HepG2 (cell line): ENCODE measurements around the gene HIGD1A. TPM values are rescaled to one million over a fixed set of nuclear protein-coding genes. Genes with fewer than 3 reads are reported as not detected.
"Not testable (repeated sequence)": the region's sequence is repeated elsewhere in the genome, so short reads cannot be mapped to it uniquely, and the experiment has no call there.

ENCODE experiments used
- ATAC-seq: fragments of 200-7000 bp; cut with Tn5 transposase; 3 replicates; pipeline ENCODE4 v1.9.1; 2020; ENCODE audit warnings: mild to moderate bottlenecking, moderate library complexity
- BruUV-seq: library from RNA; stranded (reverse); fragments of 400-500 nt; replicated peaks from 2 replicates; lab custom pipeline; 2021; lab: Mats Ljungman, UMichigan
- CTCF ChIA-PET: fragments of 300-600 bp; formaldehyde crosslinking; extraction: SDS; loops from one replicate; lab custom pipeline; 2021; ENCODE audit warnings: low total read pairs, inconsistent platforms, low intra/inter-chr PET ratio; lab: Yijun Ruan, JAX
- POLR2A ChIA-PET: fragments of 350-600 bp; sonication (Branson Sonifier 250); formaldehyde crosslinking; loops from one replicate; lab custom pipeline; 2020; ENCODE audit warnings: antibody characterized with exemption, inconsistent platforms; lab: Yijun Ruan, JAX
- DNase-seq: peaks from one replicate; pipeline ENCODE4 v3.0.0-alpha.2; 2015; ENCODE audit warnings: low spot score
- FAIRE-seq: peaks from 3 replicates; lab custom pipeline; 2011; peaks lifted over from hg19 to GRCh38; lab: Jason Lieb, UNC
- H2AFZ ChIP-seq: one replicate; pipeline ENCODE4 v1.6.1; 2011; ENCODE audit warnings: low read length, inconsistent platforms
- H3K27ac ChIP-seq: fragments of 300-600 bp; 3 replicates; pipeline ENCODE4 v1.8.0; 2011; ENCODE audit warnings: mixed run types, mild to moderate bottlenecking, mixed read lengths, low read length, inconsistent platforms; ENCODE audit not compliant: insufficient read depth; ENCODE audit errors: extremely low read length
- H3K27me3 ChIP-seq, 2 experiments: fragments of 200-600 bp in 1 of 2; 2 replicates in 1 of 2; 3 replicates in 1 of 2; pipeline versions ENCODE4 v1.6.0 to v1.8.0; 2011; ENCODE audit warnings: low read length in 2 of 2, mild to moderate bottlenecking in 2 of 2, moderate library complexity in 2 of 2, inconsistent platforms in 1 of 2; ENCODE audit not compliant: insufficient read depth in 2 of 2, control insufficient read depth in 1 of 2
- H3K36me3 ChIP-seq, 2 experiments: fragments of 200-600 bp in 1 of 2; replicated peaks in 1 of 2; 2 replicates in 1 of 2; 3 replicates in 1 of 2; pipeline versions ENCODE4 v1.5.1 to v1.8.0; 2011; ENCODE audit warnings: low read length in 2 of 2, inconsistent platforms in 1 of 2; ENCODE audit not compliant: insufficient read depth in 2 of 2, control insufficient read depth in 1 of 2
- H3K4me1 ChIP-seq: 2 replicates; pipeline ENCODE4 v1.5.1; 2012; ENCODE audit warnings: low read length, inconsistent platforms; ENCODE audit not compliant: insufficient read depth
- H3K4me2 ChIP-seq: 2 replicates; pipeline ENCODE4 v1.6.0; 2011; ENCODE audit warnings: low read depth, low read length, inconsistent platforms
- H3K4me3 ChIP-seq, 3 experiments: fragments of 200-600 bp in 1 of 3; sonication (generic), shearing (Covaris generic) in 1 of 3; replicated peaks in 1 of 3; 2 replicates each; pipeline ENCODE4 v1.5.1; 2011 to 2016; ENCODE audit warnings: low read length in 3 of 3, inconsistent platforms in 2 of 3, low read depth in 2 of 3, mild to moderate bottlenecking in 2 of 3, control low read depth in 1 of 3, mixed read lengths in 1 of 3; ENCODE audit not compliant: insufficient read depth in 1 of 3
- H3K79me2 ChIP-seq: one replicate; pipeline ENCODE4 v1.6.1; 2011; ENCODE audit warnings: low read length, inconsistent platforms; ENCODE audit not compliant: insufficient read depth
- H3K9ac ChIP-seq: 2 replicates; pipeline ENCODE4 v1.6.0; 2011; ENCODE audit warnings: mild to moderate bottlenecking, low read depth, low read length, inconsistent platforms; ENCODE audit not compliant: insufficient read depth
- H3K9me3 ChIP-seq: 2 replicates; pipeline ENCODE4 v1.5.1; 2012; ENCODE audit warnings: mild to moderate bottlenecking, low read length
- H4K20me1 ChIP-seq: 2 replicates; pipeline ENCODE4 v1.6.0; 2011; ENCODE audit warnings: inconsistent platforms, mild to moderate bottlenecking, low read length, moderate library complexity; ENCODE audit not compliant: insufficient read depth
- ESRRA ChIP-seq: sonication (generic); formaldehyde crosslinking; IDR thresholded peaks from 2 replicates; pipeline ENCODE4 v1.5.1; 2020; ENCODE audit warnings: mild to moderate bottlenecking, low read depth, missing genetic modification reagents
- GFI1 ChIP-seq: sonication (generic); formaldehyde crosslinking; IDR thresholded peaks from 2 replicates; pipeline ENCODE4 v1.5.0; 2020; ENCODE audit warnings: missing genetic modification reagents, mild to moderate bottlenecking, borderline replicate concordance
- HMG20B ChIP-seq: conservative IDR thresholded peaks from 2 replicates; pipeline ENCODE4 v1.6.1; 2016; ENCODE audit warnings: missing genetic modification reagents, missing compliant biosample characterization
- KDM3A ChIP-seq: IDR thresholded peaks from 2 replicates; pipeline ENCODE4 v1.6.1; 2018; ENCODE audit warnings: low read depth, missing compliant biosample characterization
- MAF1 ChIP-seq: sonication (generic); formaldehyde crosslinking; IDR thresholded peaks from 2 replicates; pipeline ENCODE4 v1.5.0; 2020; ENCODE audit warnings: missing genetic modification reagents, borderline replicate concordance
- MLXIP ChIP-seq: sonication (generic); formaldehyde crosslinking; IDR thresholded peaks from 2 replicates; pipeline ENCODE4 v1.9.0; 2021; ENCODE audit warnings: missing genetic modification reagents, borderline replicate concordance
- PPARG ChIP-seq: conservative IDR thresholded peaks from 2 replicates; pipeline ENCODE4 v1.6.1; 2016; ENCODE audit warnings: missing biosample characterization, missing genetic modification reagents
- PRPF4 ChIP-seq: fragments of 200-400 bp; formaldehyde crosslinking; IDR thresholded peaks from 2 replicates; pipeline ENCODE4 v1.6.1; 2016; ENCODE audit warnings: low read length, low read depth; ENCODE audit not compliant: poor library complexity, severe bottlenecking
- RAD21 ChIP-seq: fragments of 450-650 bp; formaldehyde crosslinking; IDR thresholded peaks from 2 replicates; pipeline ENCODE4 v1.5.0; 2020; ENCODE audit warnings: mild to moderate bottlenecking
- TEAD3 ChIP-seq: optimal IDR thresholded peaks from 2 replicates; pipeline ENCODE3; 2016; ENCODE audit warnings: borderline replicate concordance
- ZEB1 ChIP-seq: IDR thresholded peaks from 2 replicates; pipeline ENCODE4 v1.6.1; 2012; ENCODE audit warnings: mild to moderate bottlenecking, low read depth, inconsistent platforms; ENCODE audit not compliant: insufficient replicate concordance
- ZNF121 ChIP-seq: sonication (generic); formaldehyde crosslinking; IDR thresholded peaks from 2 replicates; pipeline ENCODE4 v1.5.0; 2020; ENCODE audit warnings: mild to moderate bottlenecking, missing genetic modification reagents
- ZNF34 ChIP-seq: sonication (generic); formaldehyde crosslinking; IDR thresholded peaks from 2 replicates; pipeline ENCODE4 v1.4.0; 2020; ENCODE audit warnings: mild to moderate bottlenecking, missing genetic modification reagents, borderline replicate concordance
- ZNF567 ChIP-seq: sonication (generic); formaldehyde crosslinking; IDR thresholded peaks from 2 replicates; pipeline ENCODE4 v1.8.1; 2023; ENCODE audit warnings: mild to moderate bottlenecking, missing genetic modification reagents, borderline replicate concordance
- ZNF678 ChIP-seq: sonication (generic); formaldehyde crosslinking; IDR thresholded peaks from 2 replicates; pipeline ENCODE4 v1.4.0; 2020; ENCODE audit warnings: mild to moderate bottlenecking, missing genetic modification reagents
- ZNF792 ChIP-seq: IDR thresholded peaks from 2 replicates; pipeline ENCODE4 v1.6.1; 2016
- WGBS: methylation state at CpG from one replicate; pipeline ENCODE4 v1.1.6; 2017; ENCODE audit warnings: low lambda C conversion rate; 5-methylcytosine and 5-hydroxymethylcytosine counted together
- in situ Hi-C: cut with HindIII; loops from 2 replicates; pipeline ENCODE4 v1.10.0; 2017; ENCODE audit warnings: low pct_unique_long_range_greater_than_20kb; ENCODE audit not compliant: extremely low pct_ligation_motif_present
- intact Hi-C: fragments of 100-400 bp; cut with micrococcal nuclease; formaldehyde crosslinking; loops from one replicate; pipeline ENCODE4 v1.10.0; 2022; ENCODE audit not compliant: unreplicated experiment
- polyA plus RNA-seq, 8 experiments: library from polyadenylated mRNA; depleted of rRNA in 3 of 8; stranded (reverse) in 7 of 8; unstranded in 1 of 8; fragments of >200 nt; fragmentation: Illumina TruSeq in 4 of 8; extraction: Trizol in 4 of 8; gene quantifications; 2 replicates each; pipeline versions ENCODE4 v1.2.1 to v1.2.3, GENCODE V29; 2011 to 2016; ENCODE audit warnings: low read depth in 4 of 8, missing spikeins in 1 of 8, mixed read lengths in 1 of 8; ENCODE audit not compliant: insufficient read depth in 1 of 8
- total RNA-seq, 5 experiments: library from RNA; depleted of rRNA; stranded (reverse); fragments of >200 nt; fragmentation: Illumina TruSeq; extraction: Trizol; gene quantifications; 2 replicates each; pipeline ENCODE4 v1.2.3, GENCODE V29; 2016; ENCODE audit warnings: low read depth in 1 of 5

HIGD1A gene
- total and polyA plus RNA-seq, 2 of the 13 experiments (the other 11 are each of a cell fraction or from before 2014, with no cell fraction given): 222 to 253 TPM

DNA sequence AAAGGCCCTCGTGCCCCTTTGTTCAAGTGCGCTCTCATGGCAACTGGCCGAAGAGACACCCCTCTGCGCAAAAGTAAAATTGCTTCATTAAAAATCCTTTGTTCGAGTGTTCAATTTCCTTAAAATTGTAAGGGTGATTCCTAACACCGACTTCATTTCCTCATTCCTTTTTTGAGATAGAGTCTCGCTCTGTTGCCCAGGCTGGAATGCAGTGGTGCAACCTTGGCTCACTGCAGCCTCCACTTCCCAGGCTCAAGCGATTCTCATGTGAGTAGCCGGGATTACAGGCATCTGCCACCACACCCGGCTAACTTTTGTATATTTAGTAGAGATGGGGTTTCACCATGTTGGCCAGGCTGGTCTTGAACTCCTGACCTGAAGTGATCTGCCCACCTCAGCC, 6.4 kb upstream of the HIGD1A start:
- ATAC-seq, FAIRE-seq, H3K27me3 ChIP-seq, H3K36me3 ChIP-seq, H3K27ac ChIP-seq, in situ Hi-C loops, H4K20me1 ChIP-seq, intact Hi-C loops, POLR2A ChIA-PET, H3K79me2 ChIP-seq, CTCF ChIA-PET, H3K4me2 ChIP-seq, H3K4me3 ChIP-seq, H2AFZ ChIP-seq, BruUV-seq, H3K9ac ChIP-seq, DNase-seq, H3K9me3 ChIP-seq: not testable (repeated sequence)
- WGBS: 86% methylated on average over 10 of the region's 10 CpGs
- TF ChIP-seq ZNF121 (CRISPR knock-in tag): peak; percentile 17; the same call in 1 of the 2 replicates
- peak; percentile 10 for TF ChIP-seq TEAD3 (CRISPR knock-in tag)
- H3K4me1 ChIP-seq: peaks cover 60% of the 10 kb centered on the region

GRCh38 chr3:42809202-42809601, 4.9 kb upstream of the HIGD1A start, which contains the start of gene ACKR2:
TSS of gene ACKR2 (plus strand) at chr3:42809445. CDS start at chr3:42864503, 55,058 bp downstream.
- Histone ChIP-seq H3K9me3 (no peaks in the 10 kb centered on the region), H3K4me2 (no peak within 1 kb of the TSS), H3K27ac (no peak within 1 kb of the TSS), H3K36me3 (no peaks in the 10 kb centered on the region), H3K4me3 (no peak within 1 kb of the TSS), H3K27me3 (no peaks in the 10 kb centered on the region; a peak in 1 of 5 replicates), H4K20me1 (no peaks in the 10 kb centered on the region), H3K9ac (no peak within 1 kb of the TSS), H2AFZ (no peak within 1 kb of the TSS), H3K79me2 (peaks cover under 1% of the 10 kb centered on the region), H3K4me1 (peaks cover 53% of the 10 kb centered on the region)
- in situ Hi-C loops (no loop called here), intact Hi-C loops (no loop called here)
- WGBS: 92% methylated on average over 5 of the region's 5 CpGs
- CTCF ChIA-PET: no interaction called here
- DNase-seq (no peak), FAIRE-seq (no peak), ATAC-seq (no peak)
- no TSS peak for BruUV-seq
- POLR2A ChIA-PET: interaction anchor here (1.7 kb wide), 1 partner anchor 10 kb away, joined by 4 read pairs; no protein-coding TSS in a partner anchor
- TF ChIP-seq PRPF4 (no peak), PPARG (CRISPR knock-in tag) (no peak), HMG20B (CRISPR knock-in tag) (no peak), MLXIP (CRISPR knock-in tag) (no peak), MAF1 (CRISPR knock-in tag) (no peak), ZNF34 (CRISPR knock-in tag) (no peak), ZNF567 (no peak), ZEB1 (no peak), RAD21 (CRISPR knock-in tag) (no peak), ZNF678 (no peak), ZNF792 (CRISPR knock-in tag) (no peak), GFI1 (no peak), KDM3A (CRISPR knock-in tag) (no peak), ESRRA (CRISPR knock-in tag) (no peak)
